Activated B cell treated with CpG ODN at 0.5 μM for 24 hours (primary cell): ENCODE results near the gene MYO15B. TPM values are rescaled to one million over a fixed set of nuclear protein-coding genes. Genes with fewer than 3 reads are reported as not detected.
A peak's percentile ranks its signal among the peaks of the same experiment; 100 is the strongest.

Source experiments
- ATAC-seq: fragments of 200-7000 bp; cut with Tn5 transposase; one replicate; pipeline ENCODE4 v1.10.0; 2021; ENCODE audit warnings: low read depth, mild to moderate bottlenecking, moderate library complexity
- CTCF ChIA-PET: fragments of 350-600 bp; sonication (Branson Sonifier 250); formaldehyde crosslinking; loops from one replicate; lab custom pipeline; 2021; ENCODE audit warnings: antibody characterized with exemption; lab: Charles Lee
- POLR2A ChIA-PET: fragments of 350-600 bp; sonication (Branson Sonifier 250); formaldehyde crosslinking; loops from one replicate; lab custom pipeline; 2021; ENCODE audit warnings: antibody characterized with exemption; lab: Charles Lee
- DNase-seq: peaks from one replicate; pipeline ENCODE4 v3.0.0; 2022
- H3K27ac Mint-ChIP-seq: one replicate; pipeline ENCODE4 v1.8.0; 2020; ENCODE audit warnings: mixed read lengths
- H3K27me3 Mint-ChIP-seq: one replicate; pipeline ENCODE4 v1.8.0; 2021; ENCODE audit warnings: mixed read lengths
- H3K36me3 Mint-ChIP-seq: one replicate; pipeline ENCODE4 v1.8.0; 2021; ENCODE audit warnings: low read depth, mixed read lengths
- H3K4me1 Mint-ChIP-seq: one replicate; pipeline ENCODE4 v1.8.0; 2021; ENCODE audit warnings: mixed read lengths
- H3K4me3 Mint-ChIP-seq: one replicate; pipeline ENCODE4 v1.8.0; 2020; ENCODE audit warnings: mild to moderate bottlenecking, mixed read lengths
- H3K9me3 Mint-ChIP-seq: one replicate; pipeline ENCODE4 v1.8.0; 2020; ENCODE audit warnings: mixed read lengths
- CTCF ChIP-seq: fragments of 200-600 bp; IDR thresholded peaks from one replicate; pipeline ENCODE4 v1.8.0; 2022; ENCODE audit warnings: antibody characterized with exemption, mild to moderate bottlenecking
- intact Hi-C: fragments of 100-400 bp; cut with micrococcal nuclease; formaldehyde crosslinking; loops from one replicate; pipeline ENCODE4 v1.15.1; 2024
- total RNA-seq: library from RNA; stranded (reverse); gene quantifications from 2 replicates; pipeline ENCODE4 v1.2.3, GENCODE V29; 2022

MYO15B gene
- total RNA-seq, 1 donor from 2014 or later, result 264 TPM

- ChIA-PET POLR2A (no interaction called here), CTCF (interaction anchor here (0.6 kb wide), 1 partner anchor 157 kb away, joined by 6 read pairs; no protein-coding TSS in a partner anchor)
- Mint-ChIP-seq H3K36me3 (peaks cover 10% of the 10 kb centered on the region), H3K9me3 (no peaks in the 10 kb centered on the region), H3K27me3 (no peaks in the 10 kb centered on the region), H3K4me3 (no peak overlapping the region), H3K4me1 (peaks cover 29% of the 10 kb centered on the region), H3K27ac (no peak overlapping the region)
- DNase-seq (no peak), ATAC-seq (no peak)
- TF ChIP-seq CTCF, result no peak
- intact Hi-C loops, result no loop called here
Measured at GRCh38 chr17:75568412-75569255, 19.0 kb upstream of the MYO15B start.

GRCh38 chr17:75570034-75570676 lies 17.4 kb upstream of the MYO15B start:
- DNase-seq (no peak), ATAC-seq (no peak)
- Mint-ChIP-seq H3K9me3 (no peaks in the 10 kb centered on the region), H3K4me3 (no peak overlapping the region), H3K27ac (peak overlapping the region; percentile 92), H3K36me3 (peaks cover 1% of the 10 kb centered on the region), H3K4me1 (peaks cover 29% of the 10 kb centered on the region), H3K27me3 (no peaks in the 10 kb centered on the region)
- intact Hi-C loops, result loop anchor here (2.0 kb wide), 1 partner anchor 45 kb away; the partner anchor contains the start of gene LLGL2
- POLR2A ChIA-PET, result interaction anchor here (1.0 to 2.4 kb wide), 3 partner anchors 18 to 183 kb away, joined by 3 to 29 read pairs (median 6); partner anchors contain the start of gene MYO15B
- TF ChIP-seq CTCF, result no peak
- CTCF ChIA-PET, result interaction anchor here (1.6 kb wide), 1 partner anchor 18 kb away, joined by 9 read pairs; no protein-coding TSS in a partner anchor

GRCh38 chr17:75570772-75571171 lies 16.8 kb upstream of the MYO15B start:
- ChIA-PET CTCF (interaction anchor here (0.8 to 1.6 kb wide), 4 partner anchors 18 to 281 kb away, joined by 3 to 9 read pairs (median 3); partner anchors contain the start of genes SLC25A19 and TSEN54), POLR2A (interaction anchor here (1.0 to 2.4 kb wide), 10 partner anchors 10 to 209 kb away, joined by 3 to 29 read pairs (median 6); partner anchors contain the start of genes LLGL2, MYO15B, TMEM94 and TSEN54)
- ATAC-seq (no peak), DNase-seq (no peak)
- no peak for TF ChIP-seq CTCF
- H3K27me3 Mint-ChIP-seq, result no peaks in the 10 kb centered on the region
- H3K27ac Mint-ChIP-seq, result peak overlapping the region; percentile 92
- no peaks in the 10 kb centered on the region for H3K9me3 Mint-ChIP-seq
- intact Hi-C loops, result loop anchor here (1.0 to 2.0 kb wide), 3 partner anchors 19 to 54 kb away; partner anchors contain the start of genes LLGL2 and TSEN54
- no peak overlapping the region for H3K4me3 Mint-ChIP-seq
- H3K4me1 Mint-ChIP-seq, result peaks cover 27% of the 10 kb centered on the region
- H3K36me3 Mint-ChIP-seq, result peaks cover 1% of the 10 kb centered on the region

GRCh38 chr17:75571197-75571884 lies 16.3 kb upstream of the MYO15B start:
- intact Hi-C loops, result loop anchor here (1.0 to 2.0 kb wide), 3 partner anchors 18 to 55 kb away; partner anchors contain the start of genes LLGL2 and TSEN54
- no peaks in the 10 kb centered on the region for H3K27me3 Mint-ChIP-seq
- peaks cover 1% of the 10 kb centered on the region for H3K36me3 Mint-ChIP-seq
- peak; percentile 98 for ATAC-seq
- peak; percentile 56 for DNase-seq
- H3K9me3 Mint-ChIP-seq, result no peaks in the 10 kb centered on the region
- CTCF ChIA-PET, result interaction anchor here (0.8 to 1.6 kb wide), 4 partner anchors 17 to 282 kb away, joined by 3 to 9 read pairs (median 3); partner anchors contain the start of genes SLC25A19 and TSEN54
- POLR2A ChIA-PET, result interaction anchor here (0.5 to 2.4 kb wide), 14 partner anchors 9 to 433 kb away, joined by 3 to 29 read pairs (median 6); partner anchors contain the start of genes LLGL2, MYO15B, TMEM94 and TSEN54
- H3K4me1 Mint-ChIP-seq, result peaks cover 22% of the 10 kb centered on the region
- H3K4me3 Mint-ChIP-seq, result peak overlapping the region; percentile 64
- H3K27ac Mint-ChIP-seq, result peak overlapping the region; percentile 92
- no peak for TF ChIP-seq CTCF
